ENCODE data around the gene GH2.

GH2 gene

GRCh38 chr17:63881935-63882601 is at the start of gene GH2:
TSS of gene GH2 (minus strand) at chr17:63881944. CDS start at chr17:63881801, 143 bp downstream.
- no peaks in the 10 kb centered on the region for H3K4me1 ChIP-seq (ENCODE audit: insufficient read depth, low read length, poor library complexity, severe bottlenecking)
- no peaks in the 10 kb centered on the region for H3K36me3 ChIP-seq (ENCODE audit: insufficient read depth, low read length)
- H3K9me2 ChIP-seq (replicated peaks; ENCODE audit: low read depth, low read length): no peaks in the 10 kb centered on the region
- H3K4me2 ChIP-seq (ENCODE audit: low read depth, low read length, poor library complexity, severe bottlenecking): no peak within 1 kb of the TSS
- H3K9me3 ChIP-seq (ENCODE audit: insufficient read depth, low read depth, low read length): no peaks in the 10 kb centered on the region
- no peak within 1 kb of the TSS for H3K9ac ChIP-seq (ENCODE audit: low read depth, low read length, poor library complexity, severe bottlenecking)
- no peaks in the 10 kb centered on the region for H4K20me1 ChIP-seq (ENCODE audit: insufficient read depth, low read length, poor library complexity, severe bottlenecking)
- H3K4me3 ChIP-seq (ENCODE audit: low read length, poor library complexity, severe bottlenecking): no peak within 1 kb of the TSS
- TF ChIP-seq CTCF (conservative IDR thresholded peaks at IDR 0.05; ENCODE audit: low read length) (peak; percentile 66), EZH2phosphoT487 (IDR thresholded peaks at IDR 0.05; ENCODE audit: borderline replicate concordance) (no peak)
- no peaks in the 10 kb centered on the region for H3K27me3 ChIP-seq (ENCODE audit: insufficient read depth, low read length, poor library complexity, severe bottlenecking)
- no peak within 1 kb of the TSS for H2AFZ ChIP-seq (ENCODE audit: low read length)
- no peaks in the 10 kb centered on the region for H3F3A ChIP-seq (ENCODE audit: low read depth)
- H3K79me2 ChIP-seq (ENCODE audit: insufficient read depth, low read length): no peaks in the 10 kb centered on the region

GRCh38 chr17:63930951-63931575 is 49.3 kb upstream of the GH2 start:
- TF ChIP-seq EZH2phosphoT487 (IDR thresholded peaks at IDR 0.05; ENCODE audit: borderline replicate concordance) (no peak), CTCF (conservative IDR thresholded peaks at IDR 0.05; ENCODE audit: low read length) (no peak)
- Histone ChIP-seq H3K9ac (ENCODE audit: low read depth, low read length, poor library complexity, severe bottlenecking) (peak overlapping the region; percentile 91), H3K79me2 (ENCODE audit: insufficient read depth, low read length) (peaks cover 45% of the 10 kb centered on the region), H3K36me3 (ENCODE audit: insufficient read depth, low read length) (peaks cover 6% of the 10 kb centered on the region; the same call in 1 of the 2 replicates), H3K4me2 (ENCODE audit: low read depth, low read length, poor library complexity, severe bottlenecking) (peak overlapping the region; percentile 85), H2AFZ (ENCODE audit: low read length) (no peak overlapping the region), H4K20me1 (ENCODE audit: insufficient read depth, low read length, poor library complexity, severe bottlenecking) (peaks cover 9% of the 10 kb centered on the region), H3K27me3 (ENCODE audit: insufficient read depth, low read length, poor library complexity, severe bottlenecking) (no peaks in the 10 kb centered on the region), H3K4me3 (ENCODE audit: low read length, poor library complexity, severe bottlenecking) (peak overlapping the region; percentile 90), H3F3A (ENCODE audit: low read depth) (no peaks in the 10 kb centered on the region; the same call in 1 of the 2 replicates), H3K9me3 (ENCODE audit: insufficient read depth, low read depth, low read length) (no peaks in the 10 kb centered on the region), H3K9me2 (replicated peaks; ENCODE audit: low read depth, low read length) (no peaks in the 10 kb centered on the region), H3K4me1 (ENCODE audit: insufficient read depth, low read length, poor library complexity, severe bottlenecking) (peaks cover 34% of the 10 kb centered on the region)

GRCh38 chr17:63929860-63930766 is 48.4 kb upstream of the GH2 start:
- H3K4me3 ChIP-seq (ENCODE audit: low read length, poor library complexity, severe bottlenecking): peak overlapping the region; percentile 90
- H3F3A ChIP-seq (ENCODE audit: low read depth): no peaks in the 10 kb centered on the region; the same call in 1 of the 2 replicates

More at GRCh38 chr17:63929860-63930766, 48.4 kb upstream of the GH2 start:
- H3K9ac ChIP-seq (ENCODE audit: low read depth, low read length, poor library complexity, severe bottlenecking): peak overlapping the region; percentile 91
- no peaks in the 10 kb centered on the region for H3K9me3 ChIP-seq (ENCODE audit: insufficient read depth, low read depth, low read length)
- TF ChIP-seq CTCF (conservative IDR thresholded peaks at IDR 0.05; ENCODE audit: low read length) (no peak), EZH2phosphoT487 (IDR thresholded peaks at IDR 0.05; ENCODE audit: borderline replicate concordance) (no peak)
- H3K36me3 ChIP-seq (ENCODE audit: insufficient read depth, low read length): peaks cover 6% of the 10 kb centered on the region; the same call in 1 of the 2 replicates
- peak overlapping the region; percentile 85 for H3K4me2 ChIP-seq (ENCODE audit: low read depth, low read length, poor library complexity, severe bottlenecking)
- no peaks in the 10 kb centered on the region for H3K27me3 ChIP-seq (ENCODE audit: insufficient read depth, low read length, poor library complexity, severe bottlenecking)
- H4K20me1 ChIP-seq (ENCODE audit: insufficient read depth, low read length, poor library complexity, severe bottlenecking): peaks cover 9% of the 10 kb centered on the region
- H3K9me2 ChIP-seq (replicated peaks; ENCODE audit: low read depth, low read length): no peaks in the 10 kb centered on the region
- H3K79me2 ChIP-seq (ENCODE audit: insufficient read depth, low read length): peaks cover 45% of the 10 kb centered on the region
- H3K4me1 ChIP-seq (ENCODE audit: insufficient read depth, low read length, poor library complexity, severe bottlenecking): peaks cover 41% of the 10 kb centered on the region
- H2AFZ ChIP-seq (ENCODE audit: low read length): no peak overlapping the region
